GM13976 (cell line): ENCODE measurements around the gene PIK3CD.

Experiments used
- DNase-seq: peaks from one replicate; pipeline ENCODE4 v3.0.0; 2012; ENCODE audit warnings: low spot score
- in situ Hi-C: fragments of 300-500 bp; cut with MboI; formaldehyde crosslinking; loops from one replicate; pipeline ENCODE4 v1.12.0; 2022; ENCODE audit warnings: low sequenced_read_pairs, mixed read lengths, inconsistent platforms; ENCODE audit not compliant: unreplicated experiment
- TF ChIP-seq, protein P1 (sequence below): IDR thresholded peaks from 2 replicates; pipeline ENCODE4 v1.5.1; 2012; ENCODE audit warnings: borderline replicate concordance, mild to moderate bottlenecking; ENCODE audit not compliant: insufficient read depth; ENCODE audit errors: extremely low read depth, missing control alignments, control extremely low read depth

Gene PIK3CD

DNA sequence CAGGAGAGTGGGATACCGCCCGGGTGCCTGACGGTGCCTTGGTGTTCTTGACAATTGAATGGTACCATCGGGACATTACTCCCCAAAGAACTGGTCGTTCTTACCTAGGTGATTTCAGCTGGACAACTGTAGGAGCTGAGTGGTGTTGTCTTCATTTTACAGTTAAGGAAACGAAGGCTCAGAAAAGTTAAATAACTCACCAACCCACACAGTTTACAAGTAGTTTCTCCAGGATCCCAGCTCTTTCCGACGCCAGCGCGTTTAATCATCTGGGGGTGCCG is 1.6 kb downstream of the PIK3CD start:
- no peak for DNase-seq
- TF ChIP-seq, protein P1, sequence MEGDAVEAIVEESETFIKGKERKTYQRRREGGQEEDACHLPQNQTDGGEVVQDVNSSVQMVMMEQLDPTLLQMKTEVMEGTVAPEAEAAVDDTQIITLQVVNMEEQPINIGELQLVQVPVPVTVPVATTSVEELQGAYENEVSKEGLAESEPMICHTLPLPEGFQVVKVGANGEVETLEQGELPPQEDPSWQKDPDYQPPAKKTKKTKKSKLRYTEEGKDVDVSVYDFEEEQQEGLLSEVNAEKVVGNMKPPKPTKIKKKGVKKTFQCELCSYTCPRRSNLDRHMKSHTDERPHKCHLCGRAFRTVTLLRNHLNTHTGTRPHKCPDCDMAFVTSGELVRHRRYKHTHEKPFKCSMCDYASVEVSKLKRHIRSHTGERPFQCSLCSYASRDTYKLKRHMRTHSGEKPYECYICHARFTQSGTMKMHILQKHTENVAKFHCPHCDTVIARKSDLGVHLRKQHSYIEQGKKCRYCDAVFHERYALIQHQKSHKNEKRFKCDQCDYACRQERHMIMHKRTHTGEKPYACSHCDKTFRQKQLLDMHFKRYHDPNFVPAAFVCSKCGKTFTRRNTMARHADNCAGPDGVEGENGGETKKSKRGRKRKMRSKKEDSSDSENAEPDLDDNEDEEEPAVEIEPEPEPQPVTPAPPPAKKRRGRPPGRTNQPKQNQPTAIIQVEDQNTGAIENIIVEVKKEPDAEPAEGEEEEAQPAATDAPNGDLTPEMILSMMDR, result no peak
- in situ Hi-C loops, result no loop called here

DNA sequence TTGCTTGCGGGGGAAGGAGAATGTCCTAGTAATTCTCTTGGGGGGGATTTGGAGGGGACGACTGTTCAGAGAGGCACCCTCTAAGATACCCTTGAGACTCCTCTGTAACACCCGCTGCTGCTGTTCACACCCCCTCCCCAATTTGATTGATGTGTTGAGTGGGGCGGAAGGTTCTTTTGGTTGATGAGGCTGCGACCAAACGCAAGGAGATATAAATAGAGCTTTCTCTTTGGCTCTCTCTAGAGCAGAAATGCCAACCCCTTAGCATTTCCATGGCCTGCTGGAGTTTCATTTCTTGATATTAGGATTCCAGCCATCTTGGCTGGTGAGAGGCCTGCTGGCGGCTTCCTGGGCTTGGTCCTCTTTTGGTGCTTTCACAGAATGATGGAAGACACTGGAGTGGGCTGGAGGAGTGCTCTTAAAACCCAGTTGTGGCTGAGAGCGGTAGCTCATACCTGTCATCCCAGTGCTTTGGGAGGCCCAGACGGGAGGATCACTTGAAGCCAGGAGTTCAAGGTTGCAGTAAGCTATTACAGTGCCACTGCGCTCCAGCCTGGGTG is 2.0 kb downstream of the PIK3CD start:
- DNase-seq, result no peak
- in situ Hi-C loops, result no loop called here

DNA sequence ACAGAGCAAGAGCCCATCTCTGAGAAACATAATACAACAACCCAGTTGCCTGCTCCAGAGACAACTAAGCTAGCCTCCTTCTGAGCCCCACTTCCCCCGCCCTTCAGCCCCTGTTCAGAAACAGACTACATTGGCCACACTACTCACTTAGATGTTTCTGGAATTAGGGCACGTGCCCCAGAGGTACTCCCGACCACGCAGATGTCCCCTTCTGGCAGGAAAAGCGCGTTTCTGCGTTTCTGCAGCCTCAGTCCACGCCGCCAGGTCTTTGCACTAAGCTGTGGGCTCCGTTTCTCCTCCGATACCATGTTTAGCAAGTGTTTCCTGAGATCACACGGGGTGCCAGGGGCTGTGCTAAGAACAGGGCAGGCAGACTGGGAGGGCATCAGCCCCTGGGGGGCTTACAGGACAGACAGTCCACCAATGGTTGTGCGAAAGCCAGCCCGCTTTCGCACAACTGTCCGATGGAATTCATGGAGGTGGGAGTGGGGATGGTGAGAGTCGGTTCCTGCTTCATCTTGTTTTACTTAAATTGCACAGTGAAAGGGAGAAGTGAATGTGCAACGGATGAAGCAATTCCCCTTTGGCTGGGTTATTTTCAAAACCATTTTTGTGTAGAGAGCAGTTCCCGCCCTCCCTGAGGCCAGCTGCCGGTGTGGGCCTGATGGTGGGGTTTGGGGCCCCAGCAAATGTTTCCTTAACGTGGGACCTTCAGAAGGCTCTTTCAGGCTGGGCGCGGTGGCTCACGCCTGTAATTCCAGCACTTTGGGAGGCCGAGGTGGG is 2.7 kb downstream of the PIK3CD start:
- DNase-seq, result peak; percentile 62
- TF ChIP-seq, protein P1, result no peak
- in situ Hi-C loops, result no loop called here

More for the DNA sequence above, 2.0 kb downstream of the PIK3CD start:
- TF ChIP-seq, protein P1, result no peak

DNA sequence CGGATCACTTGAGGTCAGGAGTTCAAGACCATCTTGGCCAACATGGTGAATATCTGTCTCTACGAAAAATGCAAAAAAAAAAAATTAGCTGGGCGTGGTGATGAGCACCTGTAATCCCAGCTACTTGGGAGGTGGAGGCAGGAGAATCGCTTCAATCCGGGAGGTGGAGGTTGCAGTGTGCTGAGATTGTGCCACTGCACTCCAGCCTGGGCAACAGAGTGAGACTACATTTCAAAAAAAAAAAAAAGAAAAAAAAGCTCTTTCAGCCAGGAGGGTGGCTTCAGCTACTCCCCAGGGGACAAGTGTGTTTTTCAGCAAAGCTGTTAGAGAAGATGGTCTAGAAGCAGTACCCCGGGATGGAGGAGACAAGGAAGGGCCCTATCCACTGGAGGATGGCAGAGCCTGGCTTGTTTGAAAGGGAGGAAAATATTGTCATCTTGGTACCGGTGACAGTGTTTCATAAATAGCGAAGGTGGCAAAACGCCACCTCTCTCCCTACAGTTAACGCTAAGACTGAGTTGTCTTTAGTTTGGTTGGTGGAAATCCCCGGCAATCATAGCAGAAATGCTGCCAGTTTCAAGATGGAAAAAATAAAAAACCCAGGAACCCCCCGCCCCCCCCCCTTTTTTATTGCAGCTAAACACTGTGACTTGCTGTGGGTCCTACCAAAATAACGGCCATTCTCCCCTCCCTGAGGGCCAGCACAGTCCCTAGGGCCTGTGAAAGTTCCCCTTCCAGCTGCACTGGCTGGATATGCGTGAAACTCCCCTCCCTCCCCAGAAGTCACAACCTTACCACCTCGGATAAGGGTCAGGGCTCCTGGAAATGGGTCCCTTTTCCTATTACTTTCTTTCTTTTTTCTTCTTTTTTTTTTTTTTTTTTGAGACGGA is 3.5 kb downstream of the PIK3CD start:
- TF ChIP-seq, protein P1, result no peak
- peak; percentile 51 for DNase-seq
- in situ Hi-C loops, result no loop called here

DNA sequence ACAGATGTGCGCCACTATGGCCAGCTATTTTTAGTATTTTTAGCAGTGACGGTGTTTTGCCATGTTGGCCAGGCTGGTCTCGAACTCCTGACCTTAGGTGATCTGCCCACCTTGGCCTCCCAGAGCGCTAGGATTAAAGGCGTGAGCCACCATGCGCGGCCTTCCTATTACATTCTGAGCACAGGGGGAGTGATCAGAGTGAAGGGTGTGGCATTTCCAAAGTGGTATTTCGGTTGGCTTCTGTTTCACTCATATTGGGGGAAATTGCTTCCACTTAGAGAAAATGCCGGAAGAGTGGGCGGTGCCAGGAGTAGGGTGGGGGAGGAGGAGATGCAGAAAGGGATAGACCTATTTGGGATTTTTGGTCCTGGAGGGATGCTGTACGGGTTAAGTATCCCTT is 4.3 kb downstream of the PIK3CD start:
- in situ Hi-C loops, result no loop called here
- TF ChIP-seq, protein P1, result no peak

DNA sequence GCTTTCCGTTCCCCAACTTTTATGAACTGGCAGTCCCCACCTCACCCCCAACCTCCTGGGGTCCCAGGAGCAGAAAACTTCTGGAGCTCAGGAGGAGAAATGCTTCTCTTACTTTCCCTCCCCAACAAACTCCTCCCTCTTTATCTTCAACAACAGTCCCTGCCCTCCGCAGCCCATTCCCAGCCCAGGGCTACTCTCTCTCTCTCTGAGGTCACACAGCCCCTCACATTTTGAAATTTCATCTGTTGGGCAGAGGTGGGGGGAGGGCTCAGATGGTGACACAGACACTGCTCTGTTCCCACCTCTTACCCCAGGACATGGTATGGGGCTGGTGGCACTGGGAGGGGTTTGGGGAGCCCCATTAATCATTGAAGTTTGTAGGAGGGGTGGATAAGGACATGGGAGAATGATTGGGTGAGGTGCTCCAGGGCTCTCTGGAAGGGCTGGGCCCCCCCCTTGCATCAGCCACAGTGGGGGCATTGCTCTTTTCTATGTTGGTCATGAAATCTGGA is 6.0 kb downstream of the PIK3CD start:
- no peak for DNase-seq
- TF ChIP-seq, protein P1, result no peak
- in situ Hi-C loops, result no loop called here

More for the DNA sequence above, 4.3 kb downstream of the PIK3CD start:
- DNase-seq, result no peak
